Stimulated activated naive CD8-positive, alpha-beta T cell treated with anti-CD3 and anti-CD28 coated beads, Interleukin-15, amount 100 ng/mL, for 72 hours (primary cell): ENCODE measurements around the gene MICALL1.

Experiments
- ATAC-seq: fragments of 150-1000 bp; cut with Tn5 transposase; 2 replicates; pipeline ENCODE4 v1.10.0; 2021; ENCODE audit warnings: mild to moderate bottlenecking, moderate library complexity
- DNase-seq, 2 donors: peaks; one replicate each; pipeline ENCODE4 v3.0.0; 2021 to 2022
- H3K27ac Mint-ChIP-seq, 2 donors: one replicate each; pipeline ENCODE4 v1.8.0; 2022; ENCODE audit warnings: mild to moderate bottlenecking in 2 of 2, mixed read lengths in 2 of 2, moderate library complexity in 2 of 2
- H3K27me3 Mint-ChIP-seq: one replicate; pipeline ENCODE4 v1.8.0; 2022; ENCODE audit warnings: mixed read lengths
- H3K4me1 Mint-ChIP-seq: one replicate; pipeline ENCODE4 v1.8.0; 2022; ENCODE audit warnings: mild to moderate bottlenecking, mixed read lengths
- H3K4me3 Mint-ChIP-seq, 2 donors: one replicate each; pipeline ENCODE4 v1.8.0; 2022; ENCODE audit warnings: mild to moderate bottlenecking in 2 of 2, mixed read lengths in 2 of 2, moderate library complexity in 1 of 2
- H3K9me3 Mint-ChIP-seq, 2 donors: one replicate each; pipeline ENCODE4 v1.8.0; 2022; ENCODE audit warnings: mixed read lengths in 2 of 2

The MICALL1 gene

DNA sequence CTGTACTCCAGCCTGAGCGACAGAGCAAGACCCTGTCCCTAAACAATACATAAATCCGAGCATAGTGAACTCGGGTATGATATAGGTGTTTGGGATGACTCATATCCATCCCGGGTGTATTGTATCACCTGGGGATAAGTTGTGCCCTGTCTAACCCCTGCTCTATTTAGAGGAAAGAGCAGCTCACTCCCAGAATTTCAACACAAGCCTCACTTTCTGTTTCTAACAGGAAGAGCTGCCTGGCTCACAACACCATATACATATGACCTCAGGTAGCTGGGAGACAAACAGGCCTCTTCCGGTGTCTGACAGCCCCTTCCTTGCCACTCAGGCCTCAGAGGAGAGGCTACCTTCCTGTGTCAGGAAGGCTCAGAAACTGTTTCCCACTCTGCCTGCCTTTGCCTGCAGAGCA lies 9.9 kb upstream of the MICALL1 start:
- ATAC-seq (peak; percentile 98), DNase-seq (peak; percentile 27 to 59)
- peak overlapping the region; percentile 60 for H3K4me3 Mint-ChIP-seq
- peak overlapping the region; percentile 96 to 98 for H3K27ac Mint-ChIP-seq
- H3K9me3 Mint-ChIP-seq: no peaks in the 10 kb centered on the region
- no peaks in the 10 kb centered on the region for H3K27me3 Mint-ChIP-seq
- H3K4me1 Mint-ChIP-seq: peaks cover 28% of the 10 kb centered on the region

DNA sequence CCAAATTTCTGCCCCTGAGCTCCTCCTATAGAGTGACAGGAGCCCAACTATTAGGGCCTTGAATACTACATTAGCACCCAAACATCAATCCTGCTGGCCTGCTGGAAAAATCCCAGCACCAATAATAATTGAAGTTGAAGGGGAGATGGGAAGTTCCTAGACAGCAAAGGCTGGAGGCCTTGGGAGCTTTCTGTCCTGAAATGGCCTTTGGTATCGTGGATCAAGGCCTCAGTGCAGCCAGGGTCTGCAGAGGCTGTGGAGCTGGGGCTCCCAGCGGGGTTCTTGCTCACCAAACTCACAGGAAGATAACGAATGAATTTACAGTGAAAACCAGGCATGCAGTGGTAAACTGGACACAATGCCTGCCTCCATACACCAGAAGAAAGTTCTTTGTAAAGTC lies 9.2 kb upstream of the MICALL1 start:
- H3K4me3 Mint-ChIP-seq: no peak overlapping the region
- H3K4me1 Mint-ChIP-seq: peaks cover 28% of the 10 kb centered on the region
- no peaks in the 10 kb centered on the region for H3K27me3 Mint-ChIP-seq
- ATAC-seq: no peak
- DNase-seq: no peak
- H3K9me3 Mint-ChIP-seq: no peaks in the 10 kb centered on the region
- H3K27ac Mint-ChIP-seq: peak overlapping the region; percentile 96 to 98

DNA sequence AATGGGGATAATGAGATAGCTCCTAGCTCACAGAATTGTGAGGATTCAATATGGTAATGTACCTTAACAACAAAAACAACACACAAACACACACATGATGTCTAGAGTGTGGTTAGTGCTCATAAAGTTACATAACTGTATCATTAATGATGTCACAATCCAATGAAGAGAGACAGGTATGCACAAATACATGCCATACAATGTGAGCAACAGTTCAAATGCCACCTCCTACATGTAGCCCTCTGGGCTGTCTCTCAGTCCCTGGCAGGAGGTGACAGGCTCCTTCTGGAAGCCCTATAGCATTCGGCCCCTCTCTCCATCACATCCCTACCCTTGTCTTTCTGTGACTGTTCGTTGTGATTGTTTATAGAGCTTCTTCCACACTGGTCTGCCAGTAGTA lies 8.3 kb upstream of the MICALL1 start:
- Mint-ChIP-seq H3K4me1 (peaks cover 28% of the 10 kb centered on the region), H3K27ac (peak overlapping the region; percentile 4 to 76), H3K4me3 (no peak overlapping the region), H3K27me3 (no peaks in the 10 kb centered on the region), H3K9me3 (no peaks in the 10 kb centered on the region)
- DNase-seq: no peak
- ATAC-seq: no peak

DNA sequence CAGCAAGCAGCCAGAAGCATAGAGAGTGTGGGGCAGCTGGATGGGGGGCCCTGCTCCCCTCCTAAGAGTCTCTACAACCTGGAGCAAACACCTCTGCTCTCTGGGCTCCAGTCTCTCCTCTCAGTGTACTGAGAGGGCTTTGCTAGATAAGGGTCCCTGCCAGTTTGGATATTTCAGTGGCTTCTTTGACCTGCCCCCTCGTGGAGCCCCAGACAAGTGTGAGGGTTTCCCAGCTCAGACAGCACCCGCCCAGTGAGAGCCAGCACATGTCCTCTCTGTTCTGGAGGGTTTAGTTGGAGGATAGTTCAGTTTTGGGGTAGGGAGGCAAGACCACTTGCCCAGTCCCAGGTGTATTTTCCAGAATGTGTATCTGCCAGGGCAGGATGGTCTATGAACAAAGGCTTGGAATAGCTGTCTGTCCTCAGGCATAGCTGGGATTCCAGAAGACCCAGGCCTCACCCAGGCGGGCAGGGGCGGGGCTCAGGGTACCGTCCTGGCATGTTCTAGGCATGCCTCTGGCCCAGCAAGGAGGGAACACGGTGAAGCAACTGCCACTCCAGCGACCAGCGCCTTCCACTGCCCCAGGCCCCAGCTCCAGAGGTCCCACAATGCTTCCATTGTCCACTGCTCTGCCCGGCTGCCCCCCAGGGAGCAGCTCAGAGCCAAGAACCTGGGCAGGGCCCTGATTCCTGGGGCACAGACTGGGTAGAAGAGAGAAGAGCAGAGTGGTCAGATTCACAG lies 7.5 kb upstream of the MICALL1 start:
- Mint-ChIP-seq H3K4me3 (no peak overlapping the region), H3K27me3 (no peaks in the 10 kb centered on the region), H3K4me1 (peaks cover 28% of the 10 kb centered on the region), H3K9me3 (no peaks in the 10 kb centered on the region), H3K27ac (peak overlapping the region; percentile 59 to 76)
- ATAC-seq (no peak), DNase-seq (no peak)

- peak; percentile 32 for ATAC-seq
- peak overlapping the region; percentile 91 to 94 for H3K27ac Mint-ChIP-seq
- H3K27me3 Mint-ChIP-seq: no peaks in the 10 kb centered on the region
- H3K4me1 Mint-ChIP-seq: peaks cover 25% of the 10 kb centered on the region
- peak overlapping the region; percentile 83 to 85 for H3K4me3 Mint-ChIP-seq
- peak; percentile 10 to 34 for DNase-seq
- no peaks in the 10 kb centered on the region for H3K9me3 Mint-ChIP-seq
These were observed 1.2 kb upstream of the MICALL1 start for GRCh38 chr22:37904572-37905533.

GRCh38 chr22:37906364-37907008 lies 389 bp downstream of the MICALL1 start:
- DNase-seq (peak; percentile 21 to 40), ATAC-seq (peak; percentile 67)
- Mint-ChIP-seq H3K27ac (peak overlapping the region; percentile 69 to 82), H3K4me3 (peak overlapping the region; percentile 68 to 85), H3K9me3 (no peaks in the 10 kb centered on the region), H3K4me1 (peaks cover 33% of the 10 kb centered on the region), H3K27me3 (no peaks in the 10 kb centered on the region)

DNA sequence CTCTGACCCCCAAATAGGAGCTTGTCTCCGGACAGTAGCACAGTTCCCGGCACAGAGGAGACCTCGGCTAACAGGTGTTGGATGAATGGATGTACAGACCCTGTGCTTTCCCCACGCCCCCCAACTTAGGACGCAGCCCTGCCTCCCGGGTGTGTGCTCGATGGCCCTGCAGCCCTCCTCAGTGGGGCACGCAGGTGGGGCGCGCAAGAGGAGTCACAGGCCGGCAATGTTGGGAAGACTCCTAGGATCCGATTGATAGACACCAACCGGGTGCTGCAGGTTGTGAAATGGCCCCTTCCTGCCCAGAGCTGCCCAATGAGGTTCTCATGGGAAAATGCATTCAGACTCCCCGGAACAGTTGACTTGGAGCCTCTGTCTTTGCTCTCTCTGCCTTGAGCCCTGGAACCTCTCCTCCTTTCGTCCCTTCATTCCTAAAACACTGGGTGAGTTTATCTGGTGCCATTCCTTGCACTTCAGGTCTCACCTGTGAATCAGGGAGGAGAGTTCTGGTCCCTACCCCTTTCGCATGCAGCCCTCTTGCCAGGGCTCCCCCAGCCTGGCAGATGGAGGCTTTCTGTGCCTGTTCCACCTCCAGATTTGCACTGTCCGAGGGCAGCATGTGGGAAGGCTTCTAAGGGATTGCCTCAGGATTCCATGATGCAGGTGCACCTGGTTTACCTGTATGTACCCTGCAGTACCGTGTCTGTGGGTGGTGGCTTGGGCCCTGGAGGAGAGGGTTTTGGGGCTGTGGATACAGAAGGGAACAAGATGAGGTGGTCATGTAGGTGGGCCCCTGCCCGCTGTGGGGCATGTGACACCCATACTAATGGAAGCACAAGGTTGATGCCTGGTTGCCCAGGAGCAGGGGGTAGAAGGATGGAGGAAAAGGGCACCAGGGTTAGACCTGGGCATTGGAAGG lies 1.2 kb downstream of the MICALL1 start:
- ATAC-seq: no peak
- peak overlapping the region; percentile 69 to 82 for H3K27ac Mint-ChIP-seq
- peaks cover 41% of the 10 kb centered on the region for H3K4me1 Mint-ChIP-seq
- H3K4me3 Mint-ChIP-seq: peak overlapping the region; percentile 68 to 85
- no peaks in the 10 kb centered on the region for H3K9me3 Mint-ChIP-seq
- DNase-seq: no peak
- no peaks in the 10 kb centered on the region for H3K27me3 Mint-ChIP-seq

DNA sequence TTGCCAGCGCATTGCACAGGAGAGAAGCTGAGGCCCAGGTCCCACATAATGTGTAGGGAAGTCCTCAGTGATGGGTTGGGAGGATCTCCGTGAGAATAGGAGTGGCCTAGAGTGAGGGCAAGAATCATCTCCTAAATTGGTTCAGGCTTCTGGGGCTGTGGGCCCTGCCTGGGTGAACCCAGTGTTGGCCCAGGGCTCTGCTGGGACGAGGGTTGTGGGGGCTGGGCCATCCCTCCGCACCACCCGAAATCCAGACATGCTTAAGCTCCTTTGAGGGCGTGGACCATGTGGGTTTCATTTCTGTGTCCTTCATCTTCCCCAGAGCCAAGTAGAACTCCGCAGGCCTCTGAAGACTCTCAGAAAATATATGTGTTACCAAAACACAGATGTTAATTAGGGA lies 3.7 kb downstream of the MICALL1 start:
- no peak for ATAC-seq
- no peak for DNase-seq
- no peak overlapping the region for H3K4me3 Mint-ChIP-seq
- no peaks in the 10 kb centered on the region for H3K27me3 Mint-ChIP-seq
- no peak overlapping the region for H3K27ac Mint-ChIP-seq
- H3K4me1 Mint-ChIP-seq: peaks cover 52% of the 10 kb centered on the region
- no peaks in the 10 kb centered on the region for H3K9me3 Mint-ChIP-seq

DNA sequence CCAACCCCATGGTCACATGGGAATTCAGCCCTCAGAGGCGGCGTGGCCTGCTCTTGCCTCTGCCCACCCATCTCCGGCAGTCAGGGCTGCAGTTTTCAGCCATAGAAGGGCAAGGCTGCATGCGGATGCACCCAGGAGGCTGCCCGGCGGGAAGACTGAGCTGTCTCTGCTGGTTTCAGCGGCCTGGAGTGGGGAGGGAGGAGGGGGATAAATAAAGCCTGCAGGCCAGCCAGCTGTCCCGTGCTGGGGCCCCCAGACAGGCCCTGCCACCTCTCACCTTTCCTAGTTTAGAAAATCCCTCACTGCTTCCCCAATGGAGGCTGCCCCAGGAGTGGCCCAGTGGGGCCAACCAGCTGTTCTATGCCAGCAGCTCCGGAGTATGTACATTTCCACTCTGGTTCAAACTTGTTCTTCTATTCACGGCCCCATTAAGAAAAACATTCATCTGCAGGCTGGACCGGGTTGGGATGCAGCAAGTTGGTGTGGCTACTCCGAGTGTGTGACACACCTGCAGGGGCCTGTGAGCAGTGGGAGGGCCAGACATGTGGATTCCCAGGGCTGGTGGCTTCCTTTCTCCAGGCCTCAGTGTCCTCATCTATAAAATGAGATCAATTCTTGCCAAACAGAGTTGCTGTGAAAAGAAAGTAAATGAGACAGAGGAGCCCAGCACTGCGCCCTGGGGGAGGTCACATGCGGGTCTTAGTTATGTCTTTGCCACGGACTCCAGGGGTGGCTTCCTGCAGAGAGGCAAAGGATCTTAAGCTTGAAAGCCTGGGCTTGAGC lies 5.0 kb downstream of the MICALL1 start:
- ATAC-seq (no peak), DNase-seq (no peak)
- Mint-ChIP-seq H3K27me3 (no peaks in the 10 kb centered on the region), H3K4me3 (no peak overlapping the region), H3K4me1 (peaks cover 42% of the 10 kb centered on the region), H3K27ac (no peak overlapping the region), H3K9me3 (no peaks in the 10 kb centered on the region)

DNA sequence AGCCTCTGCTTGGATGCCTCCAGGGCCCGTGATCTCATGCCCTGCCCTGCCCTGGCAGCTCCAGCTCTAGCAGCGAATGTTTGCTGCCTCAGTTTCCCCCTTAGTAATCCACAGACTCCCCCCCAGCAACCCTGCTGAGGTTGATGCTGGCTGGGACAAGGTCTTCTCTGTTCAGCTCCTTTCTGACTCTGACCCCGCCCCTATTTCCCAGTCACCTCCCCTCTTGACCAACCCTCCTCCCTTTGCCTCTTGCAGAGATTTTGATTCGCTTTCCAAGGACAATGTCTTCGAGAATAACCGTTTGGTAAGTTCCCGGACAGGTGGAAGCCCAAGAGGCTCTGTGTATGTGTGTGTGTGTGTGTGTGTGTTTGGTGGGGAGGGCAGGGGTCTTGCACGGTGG lies 5.6 kb downstream of the MICALL1 start:
- Mint-ChIP-seq H3K9me3 (no peaks in the 10 kb centered on the region), H3K27me3 (no peaks in the 10 kb centered on the region), H3K27ac (peak overlapping the region in 1 of 2 donors; percentile 70), H3K4me3 (no peak overlapping the region), H3K4me1 (peaks cover 42% of the 10 kb centered on the region)
- ATAC-seq: peak; percentile 11
- no peak for DNase-seq

GRCh38 chr22:37912171-37912570 lies 6.1 kb downstream of the MICALL1 start:
- Mint-ChIP-seq H3K4me3 (peak overlapping the region in 1 of 2 donors; percentile 6), H3K27ac (peak overlapping the region; percentile 68 to 73), H3K27me3 (no peaks in the 10 kb centered on the region), H3K9me3 (no peaks in the 10 kb centered on the region), H3K4me1 (peaks cover 38% of the 10 kb centered on the region)
- DNase-seq: peak in 1 of 2 donors; percentile 30
- ATAC-seq: peak; percentile 74

DNA sequence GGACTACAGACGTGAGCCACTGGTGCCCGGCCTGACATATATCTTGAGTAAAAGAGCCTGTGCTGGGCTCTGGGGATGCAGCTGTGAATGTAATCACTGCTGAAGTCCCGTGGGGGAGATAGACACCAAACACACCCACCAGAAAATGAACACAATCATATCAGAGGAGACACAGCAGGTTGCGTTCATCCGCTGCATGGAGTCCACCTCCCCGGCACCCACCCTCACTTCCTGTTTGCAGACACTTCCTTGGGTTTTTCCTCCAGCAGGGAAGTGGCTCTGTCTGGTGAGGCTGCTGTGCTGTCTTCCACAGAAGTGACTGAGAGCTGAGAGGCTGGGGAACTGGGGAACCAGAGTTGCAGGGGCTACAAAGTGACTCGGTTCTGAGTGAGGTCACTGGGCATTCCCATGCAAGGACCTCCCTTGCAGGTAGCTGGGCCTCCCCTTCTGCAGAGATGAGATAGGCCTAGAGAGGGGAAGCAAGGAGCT lies 7.2 kb downstream of the MICALL1 start:
- no peak for DNase-seq
- no peaks in the 10 kb centered on the region for H3K27me3 Mint-ChIP-seq
- H3K9me3 Mint-ChIP-seq: no peaks in the 10 kb centered on the region
- no peak for ATAC-seq
- H3K4me3 Mint-ChIP-seq: no peak overlapping the region
- H3K4me1 Mint-ChIP-seq: peaks cover 29% of the 10 kb centered on the region
- H3K27ac Mint-ChIP-seq: peak overlapping the region in 1 of 2 donors; percentile 55

DNA sequence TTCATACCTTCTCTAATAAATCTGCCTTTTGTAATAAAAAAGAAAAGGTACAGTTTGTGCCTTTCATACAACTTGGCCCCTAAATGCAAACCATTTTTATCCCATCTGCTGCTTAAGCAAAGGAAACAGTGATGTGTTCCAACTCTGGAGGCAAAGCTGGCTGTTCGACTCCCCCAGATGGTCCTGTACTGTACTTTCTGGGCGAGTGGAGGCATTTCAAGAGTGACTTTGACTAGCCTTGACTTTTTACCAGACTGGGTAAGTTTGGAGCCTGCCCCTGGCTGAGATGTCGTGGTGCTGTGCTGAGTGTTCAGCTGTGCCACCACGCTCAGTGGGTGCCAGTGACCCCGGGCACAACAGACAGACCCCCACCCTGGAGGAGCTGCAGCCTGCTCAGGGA lies 10.2 kb downstream of the MICALL1 start:
- ATAC-seq: no peak
- Mint-ChIP-seq H3K27me3 (no peaks in the 10 kb centered on the region), H3K4me1 (peaks cover 33% of the 10 kb centered on the region), H3K27ac (peak overlapping the region in 1 of 2 donors; percentile 59), H3K4me3 (no peak overlapping the region), H3K9me3 (no peaks in the 10 kb centered on the region)
- no peak for DNase-seq
